SHP77 (cell line): ENCODE data around the gene SLC9A9.

Source experiments
- DNase-seq, 2 experiments: peaks; one replicate each; lab custom pipeline; 2025; lab: John Stamatoyannopoulos, UW

Gene SLC9A9

GRCh38 chr3:143510601-143511000 lies 337.7 kb downstream of the SLC9A9 start:
- DNase-seq: no peak

DNA sequence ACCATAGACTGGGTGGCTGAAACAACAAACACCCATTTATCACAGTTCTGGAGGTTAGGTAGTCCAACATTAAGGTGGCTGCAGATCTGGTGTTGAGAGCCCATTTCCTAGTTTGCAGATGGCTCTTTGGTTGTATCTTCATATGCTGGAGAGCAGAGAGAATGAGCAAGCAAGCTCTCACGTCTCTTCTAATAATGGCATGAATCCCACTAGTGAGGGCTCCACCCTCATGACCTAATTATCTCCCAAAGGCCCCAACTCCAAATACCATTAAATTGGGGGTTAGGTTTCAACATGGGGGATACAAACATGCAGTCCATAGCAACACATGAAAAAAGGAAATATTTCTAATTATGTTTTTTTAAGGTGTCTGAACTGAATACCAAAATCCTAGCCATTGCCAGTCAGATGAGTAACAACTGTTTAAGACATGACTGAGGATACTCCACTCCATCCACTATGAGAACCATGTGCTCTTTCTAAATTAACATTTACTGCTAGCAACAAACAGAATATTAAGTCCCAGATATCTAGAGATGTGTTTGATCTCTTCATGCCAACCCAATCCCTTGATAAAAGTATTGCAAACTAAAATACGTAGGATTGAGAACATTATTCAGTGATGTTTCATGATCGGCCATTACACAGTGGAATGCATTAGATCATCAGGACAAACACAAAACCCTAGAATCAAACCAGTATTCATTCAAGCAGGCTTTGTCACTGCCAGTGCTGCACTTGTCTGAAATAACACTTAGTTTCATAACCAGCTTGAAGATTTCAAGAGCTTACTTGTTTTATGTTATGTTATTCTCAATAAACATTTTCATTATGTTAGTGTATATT lies 340.3 kb downstream of the SLC9A9 start:
- DNase-seq: no peak

GRCh38 chr3:143506190-143506589 lies 342.1 kb downstream of the SLC9A9 start:
- DNase-seq: no peak

GRCh38 chr3:143503325-143503885 lies 344.9 kb downstream of the SLC9A9 start:
- no peak for DNase-seq

DNA sequence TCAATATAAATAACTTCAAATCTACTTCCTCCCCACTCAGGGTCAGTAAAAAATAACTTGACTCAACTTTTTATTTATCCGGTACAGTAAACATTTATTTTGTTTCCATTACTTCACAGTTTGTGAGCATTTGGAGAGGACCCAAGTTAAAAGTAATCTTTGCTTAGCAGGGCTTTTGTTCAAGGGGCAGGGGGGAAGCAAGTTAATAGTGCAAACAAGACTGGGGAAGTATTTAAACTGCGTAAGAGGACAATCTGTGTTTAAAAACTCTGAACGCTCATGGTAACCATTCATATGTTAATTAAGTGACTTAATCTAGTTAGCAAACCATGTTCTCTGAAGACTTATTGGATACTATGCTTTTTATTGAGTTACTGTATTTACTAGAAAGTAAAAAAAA lies 346.2 kb downstream of the SLC9A9 start:
- DNase-seq: no peak

DNA sequence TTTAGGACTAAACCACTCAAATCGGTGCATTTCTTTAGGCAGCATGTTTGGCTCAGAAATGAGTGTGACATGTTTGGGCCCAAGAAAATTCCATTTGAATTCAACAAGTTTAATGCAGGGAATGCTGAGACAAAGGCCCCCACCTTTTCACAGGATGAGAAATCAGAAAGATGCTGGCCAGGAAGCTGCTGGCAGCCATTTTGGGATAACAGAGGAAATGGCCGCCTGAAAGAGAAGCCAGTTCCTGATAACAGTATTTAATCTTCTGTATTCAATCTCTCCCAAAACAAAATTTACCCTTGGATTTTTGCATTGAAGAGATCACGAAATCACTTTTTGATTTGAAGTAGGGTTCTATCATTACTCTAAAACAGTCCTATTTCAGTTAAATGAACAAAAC lies 350.9 kb downstream of the SLC9A9 start:
- DNase-seq: no peak

DNA sequence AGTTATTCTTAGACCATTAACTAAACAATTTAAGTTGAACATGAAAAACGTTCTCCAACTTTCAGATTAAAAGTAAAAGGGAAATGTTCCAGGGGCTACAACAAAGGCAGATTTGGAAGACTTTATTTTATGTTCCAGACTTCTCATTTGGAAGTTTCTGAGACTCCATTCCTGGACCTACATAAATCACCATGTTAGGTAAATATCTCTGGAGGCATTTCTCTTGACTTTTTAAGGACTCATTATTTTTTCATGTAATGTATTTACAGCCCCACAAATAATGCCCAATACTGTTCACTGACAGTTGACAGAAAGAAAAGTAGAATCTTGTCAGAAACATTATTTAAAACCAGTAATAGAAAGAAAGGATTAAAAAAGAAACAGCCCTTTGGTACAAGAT lies 352.1 kb downstream of the SLC9A9 start:
- no peak for DNase-seq

GRCh38 chr3:143495527-143495926 lies 352.7 kb downstream of the SLC9A9 start:
- DNase-seq: no peak

DNA sequence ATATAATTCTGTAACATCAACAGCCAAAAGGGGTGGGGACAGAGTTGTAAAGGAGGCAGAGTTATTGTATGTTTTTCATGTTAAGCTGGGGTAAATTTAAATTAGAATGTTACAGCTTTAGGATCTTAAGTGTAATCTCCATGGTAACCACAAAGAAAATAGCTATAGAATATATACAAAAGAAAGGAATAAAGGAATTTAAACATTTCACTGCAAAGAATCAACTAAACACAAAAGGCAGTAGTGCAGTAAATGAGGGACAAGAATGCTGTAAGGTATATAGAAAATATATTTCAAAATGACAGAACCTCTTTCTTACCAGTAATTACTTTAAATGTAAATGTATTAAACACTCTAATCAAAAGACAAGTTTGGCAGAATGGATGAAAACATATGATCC lies 361.7 kb downstream of the SLC9A9 start:
- DNase-seq: no peak

DNA sequence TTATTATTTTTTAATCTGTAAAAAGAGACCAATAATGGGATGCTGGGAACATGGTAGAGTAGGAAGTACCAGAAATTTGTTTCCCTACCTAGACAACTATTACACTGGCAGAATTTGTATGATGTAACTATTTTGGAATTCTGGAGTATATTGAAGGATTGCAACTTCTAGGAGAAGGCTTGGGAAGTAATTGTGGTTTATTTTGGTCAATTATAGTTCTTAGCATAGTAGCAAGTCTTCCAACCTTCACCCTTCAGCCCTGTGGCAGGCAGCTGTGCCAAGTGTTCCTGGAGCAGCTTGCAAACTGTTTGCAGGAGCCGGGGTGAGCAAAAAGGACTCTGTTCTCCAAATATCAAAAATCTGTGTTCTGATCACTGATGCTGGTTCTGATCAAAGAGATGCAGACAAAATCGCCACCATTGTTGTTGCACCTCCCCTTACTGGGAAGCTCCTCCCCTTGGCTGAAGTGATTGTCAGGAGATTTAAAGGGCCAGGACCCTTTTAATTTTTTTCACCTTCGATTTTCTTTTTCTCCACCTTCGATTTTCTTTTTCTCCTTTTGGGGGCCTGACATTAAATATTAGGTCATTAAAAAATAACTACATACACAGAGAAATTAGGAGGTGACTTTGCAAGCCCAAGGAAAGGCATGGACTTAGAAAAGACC lies 363.3 kb downstream of the SLC9A9 start:
- DNase-seq: no peak

GRCh38 chr3:143483214-143483613 lies 365.1 kb downstream of the SLC9A9 start:
- no peak for DNase-seq

DNA sequence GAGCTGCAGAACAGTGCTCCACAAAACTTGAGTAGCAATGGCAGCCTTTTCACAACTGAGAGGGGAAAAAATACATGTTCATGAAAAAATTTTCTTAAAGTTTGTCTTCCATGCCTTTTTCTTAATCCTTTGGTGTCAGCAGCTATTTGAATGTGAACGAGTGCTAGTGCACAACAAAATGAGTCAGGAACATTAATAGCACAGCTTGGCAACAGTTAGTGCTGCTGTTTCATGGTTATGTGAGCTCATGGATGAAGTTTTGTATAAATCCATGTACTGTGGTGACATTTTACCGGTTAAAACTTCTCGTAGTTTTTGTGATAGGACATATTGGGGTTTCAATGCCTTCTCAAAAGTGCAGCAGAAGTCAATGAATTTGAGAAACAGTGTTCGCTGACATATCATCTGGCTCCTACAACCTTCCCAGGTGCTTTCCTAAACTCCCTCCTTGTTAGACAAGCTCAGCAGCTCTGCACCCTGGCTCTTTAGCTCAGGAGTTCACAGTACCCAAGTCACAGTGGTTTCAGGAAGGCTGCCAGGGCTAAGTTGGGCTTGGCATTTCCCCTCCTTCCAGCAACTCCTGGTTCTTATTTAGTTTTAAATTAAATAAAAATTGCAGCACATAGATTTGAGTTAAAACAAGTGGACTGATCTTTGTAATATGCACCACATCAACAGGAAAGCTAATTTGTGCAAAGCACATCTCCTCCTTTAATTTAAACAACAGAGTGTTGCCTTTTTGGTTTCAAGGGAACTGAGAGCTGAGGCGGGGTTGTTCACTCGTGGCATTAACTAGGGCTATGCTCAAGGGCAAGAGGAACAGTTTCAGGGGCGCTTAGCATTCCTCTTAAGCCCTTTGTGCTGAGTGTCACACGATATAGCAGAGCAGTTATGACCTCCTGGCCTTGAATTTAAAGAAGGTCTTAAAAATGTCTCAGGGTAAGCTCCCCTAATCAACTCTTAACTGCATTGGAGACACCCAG lies 365.9 kb downstream of the SLC9A9 start:
- no peak for DNase-seq

DNA sequence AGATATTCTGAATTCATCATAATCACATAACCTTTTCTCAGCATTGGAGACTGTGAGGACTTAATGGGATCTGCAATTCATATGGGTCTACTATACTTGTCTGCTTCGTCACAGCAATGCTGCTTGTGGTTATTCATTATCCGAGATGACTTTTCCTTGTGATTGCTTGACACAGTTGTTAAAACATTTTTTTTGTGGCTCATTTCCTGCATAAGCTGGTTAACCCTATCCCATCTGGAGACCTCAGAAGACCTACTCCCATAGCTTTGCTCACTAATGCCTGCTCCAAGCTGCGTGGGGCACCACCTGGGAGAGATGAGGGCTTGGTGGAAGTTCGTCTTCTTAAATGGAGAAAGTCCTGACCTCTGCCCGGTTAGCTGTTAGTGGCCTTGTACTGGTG lies 367.9 kb downstream of the SLC9A9 start:
- DNase-seq: no peak

DNA sequence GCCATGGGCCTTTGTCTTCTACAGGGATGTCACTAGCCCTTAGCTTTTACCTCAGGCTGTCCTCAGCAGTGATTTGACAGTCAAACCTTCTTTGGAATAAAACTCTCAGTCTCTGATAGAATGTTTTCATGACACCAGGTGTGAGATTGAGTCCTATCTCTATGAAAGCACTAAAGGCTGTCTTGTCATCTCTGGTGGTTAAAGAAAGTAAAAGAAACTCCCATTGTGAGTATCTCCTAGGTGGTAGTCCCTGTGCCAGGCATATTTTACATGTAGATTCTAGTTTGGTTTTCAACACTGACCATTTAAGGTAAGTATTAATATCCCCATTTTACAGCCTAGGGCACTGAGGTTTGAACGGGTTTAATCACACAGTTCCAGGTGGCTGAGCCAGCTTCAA lies 368.5 kb downstream of the SLC9A9 start:
- no peak for DNase-seq

- no peak for DNase-seq
Observed at GRCh38 chr3:143478115-143478693, 370.1 kb downstream of the SLC9A9 start.

DNA sequence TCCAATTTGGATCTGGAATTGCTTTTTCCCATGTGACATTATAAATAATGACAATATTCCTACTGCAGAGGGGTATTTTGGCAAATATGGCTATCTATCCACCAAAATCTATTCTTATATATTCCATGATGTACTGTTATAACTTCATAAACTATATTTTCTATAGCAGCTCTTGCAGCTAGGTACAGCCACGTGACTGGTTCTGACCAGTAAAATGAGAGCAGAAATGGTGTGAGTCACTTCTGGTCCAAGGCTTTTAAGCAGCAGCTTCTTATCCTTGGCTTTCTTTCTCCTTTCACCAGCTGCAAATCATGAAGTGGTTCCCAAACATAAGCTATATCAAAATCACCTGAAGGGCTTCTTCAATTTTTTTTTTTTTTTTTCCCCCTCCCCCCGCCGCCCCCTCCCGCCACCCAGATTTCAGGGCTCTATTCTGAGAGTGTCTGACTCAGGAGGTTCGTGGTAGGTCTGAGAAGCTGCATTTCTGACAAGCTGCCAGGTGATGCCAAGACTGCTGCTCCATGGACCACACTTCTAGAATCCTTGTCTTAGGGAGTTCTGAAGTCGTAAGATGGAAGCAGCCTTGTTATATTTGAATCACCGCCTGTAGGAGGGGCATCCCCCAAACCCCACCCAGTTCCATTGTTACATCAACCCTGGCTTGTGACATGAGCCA lies 371.2 kb downstream of the SLC9A9 start:
- no peak for DNase-seq

GRCh38 chr3:143475981-143476380 lies 372.3 kb downstream of the SLC9A9 start:
- no peak for DNase-seq

DNA sequence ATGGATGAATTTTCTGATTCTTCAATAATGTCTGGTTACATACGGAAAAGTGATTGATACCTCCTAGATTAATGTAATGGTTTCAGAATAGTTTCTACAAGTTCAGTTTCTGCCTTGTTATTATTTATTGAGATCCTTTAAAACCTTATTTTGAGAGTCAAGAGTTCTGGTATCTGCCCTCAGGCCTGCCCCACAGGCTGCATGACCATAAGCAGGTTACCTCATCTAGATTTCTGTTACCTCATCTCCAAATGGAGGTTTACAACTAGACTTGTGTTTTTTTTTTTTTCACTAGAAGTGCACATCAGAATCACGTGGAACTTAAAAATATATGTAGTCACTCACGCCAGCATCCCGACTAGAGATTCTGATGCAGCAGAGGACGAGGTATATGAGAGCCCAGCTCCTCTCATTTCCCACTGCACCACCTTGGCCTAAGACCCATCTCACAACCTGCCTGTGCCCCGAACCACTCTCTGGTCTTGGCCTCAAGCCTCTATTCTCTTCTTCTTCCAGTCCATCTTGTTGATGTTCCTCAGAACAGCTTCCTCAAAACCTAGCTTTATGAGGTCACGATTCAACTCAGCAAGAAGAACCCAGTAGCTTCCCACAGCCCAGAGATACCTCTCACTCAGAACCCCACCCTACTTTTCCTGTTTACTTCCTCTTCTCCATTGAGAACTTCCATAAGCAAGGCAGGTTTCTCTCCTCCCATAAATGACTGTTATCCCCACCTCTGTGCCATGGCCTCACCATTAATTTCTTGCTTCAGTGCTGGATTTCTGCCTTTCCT lies 375.3 kb downstream of the SLC9A9 start:
- DNase-seq: no peak

GRCh38 chr3:143471705-143472104 lies 376.6 kb downstream of the SLC9A9 start:
- DNase-seq: no peak

- no peak for DNase-seq
Observed at GRCh38 chr3:143469159-143469558, 379.1 kb downstream of the SLC9A9 start.
